ENCODE measurements around the gene COL18A1. TPM values are rescaled to one million over a fixed set of nuclear protein-coding genes. Genes with fewer than 3 reads are reported as not detected.

COL18A1 gene
- total RNA-seq, 1 experiment from 2014 or later = 55.9 TPM

Other genes starting within 250 kb of the COL18A1 start
- 32.6 and 42.0 TPM in 2 replicates for gene POFUT2, start 117.3 kb upstream of the COL18A1 start, total RNA-seq (2014; rRNA removed; shearing (Covaris generic))
- gene SLC19A1, start 137.3 kb downstream of the COL18A1 start, total RNA-seq (2014; rRNA removed; shearing (Covaris generic)) = 12.7 and 18.0 TPM in 2 replicates
- 15.2 and 29.4 TPM in 2 replicates for gene PCBP3, start 238.6 kb downstream of the COL18A1 start, total RNA-seq (2014; rRNA removed; shearing (Covaris generic))